GM06990 (cell line): Measurements from ENCODE around the gene MYL6.
A peak's percentile ranks its signal among the peaks of the same experiment; 100 is the strongest.
"Not testable (repeated sequence)": the region's sequence is repeated elsewhere in the genome, so short reads cannot be mapped to it uniquely, and the experiment has no call there.

ENCODE experiments used
- DNase-seq: peaks from one replicate; pipeline ENCODE4 v3.0.0-alpha.2; 2011; ENCODE audit not compliant: insufficient read length; ENCODE audit errors: extremely low read depth
- H3K27me3 ChIP-seq: replicated peaks from 2 replicates; pipeline ENCODE4 v1.6.0; 2011; ENCODE audit warnings: low read length; ENCODE audit not compliant: control insufficient read depth, insufficient read depth
- H3K36me3 ChIP-seq: 2 replicates; pipeline ENCODE4 v1.5.1; 2011; ENCODE audit warnings: low read length; ENCODE audit not compliant: control insufficient read depth, insufficient read depth
- H3K4me3 ChIP-seq: replicated peaks from 2 replicates; pipeline ENCODE4 v1.5.1; 2011; ENCODE audit warnings: low read depth, mild to moderate bottlenecking, control low read depth, low read length
- TF ChIP-seq, protein P1 (sequence below): IDR thresholded peaks from 2 replicates; pipeline ENCODE4 v1.5.1; 2011; ENCODE audit warnings: low read length, control low read depth, mild to moderate bottlenecking, inconsistent platforms; ENCODE audit not compliant: insufficient read depth, poor library complexity, severe bottlenecking

The MYL6 gene

GRCh38 chr12:56153678-56154065 lies 4.5 kb upstream of the MYL6 start:
- TF ChIP-seq, protein P1, sequence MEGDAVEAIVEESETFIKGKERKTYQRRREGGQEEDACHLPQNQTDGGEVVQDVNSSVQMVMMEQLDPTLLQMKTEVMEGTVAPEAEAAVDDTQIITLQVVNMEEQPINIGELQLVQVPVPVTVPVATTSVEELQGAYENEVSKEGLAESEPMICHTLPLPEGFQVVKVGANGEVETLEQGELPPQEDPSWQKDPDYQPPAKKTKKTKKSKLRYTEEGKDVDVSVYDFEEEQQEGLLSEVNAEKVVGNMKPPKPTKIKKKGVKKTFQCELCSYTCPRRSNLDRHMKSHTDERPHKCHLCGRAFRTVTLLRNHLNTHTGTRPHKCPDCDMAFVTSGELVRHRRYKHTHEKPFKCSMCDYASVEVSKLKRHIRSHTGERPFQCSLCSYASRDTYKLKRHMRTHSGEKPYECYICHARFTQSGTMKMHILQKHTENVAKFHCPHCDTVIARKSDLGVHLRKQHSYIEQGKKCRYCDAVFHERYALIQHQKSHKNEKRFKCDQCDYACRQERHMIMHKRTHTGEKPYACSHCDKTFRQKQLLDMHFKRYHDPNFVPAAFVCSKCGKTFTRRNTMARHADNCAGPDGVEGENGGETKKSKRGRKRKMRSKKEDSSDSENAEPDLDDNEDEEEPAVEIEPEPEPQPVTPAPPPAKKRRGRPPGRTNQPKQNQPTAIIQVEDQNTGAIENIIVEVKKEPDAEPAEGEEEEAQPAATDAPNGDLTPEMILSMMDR: no peak
- peaks cover 2% of the 10 kb centered on the region for H3K36me3 ChIP-seq
- DNase-seq: no peak
- H3K4me3 ChIP-seq: no peak overlapping the region
- no peaks in the 10 kb centered on the region for H3K27me3 ChIP-seq

GRCh38 chr12:56154246-56154771 lies 3.9 kb upstream of the MYL6 start:
- peaks cover 2% of the 10 kb centered on the region for H3K36me3 ChIP-seq
- DNase-seq: no peak
- no peaks in the 10 kb centered on the region for H3K27me3 ChIP-seq
- TF ChIP-seq, protein P1: no peak
- no peak overlapping the region for H3K4me3 ChIP-seq

GRCh38 chr12:56154818-56155217 lies 3.3 kb upstream of the MYL6 start:
- Histone ChIP-seq H3K36me3 (peaks cover 4% of the 10 kb centered on the region), H3K4me3 (no peak overlapping the region), H3K27me3 (no peaks in the 10 kb centered on the region)
- no peak for DNase-seq
- TF ChIP-seq, protein P1: no peak

GRCh38 chr12:56155256-56155845 lies 2.8 kb upstream of the MYL6 start:
- DNase-seq: no peak
- Histone ChIP-seq H3K27me3 (no peaks in the 10 kb centered on the region), H3K4me3 (no peak overlapping the region), H3K36me3 (peaks cover 10% of the 10 kb centered on the region)
- TF ChIP-seq, protein P1: no peak

DNA sequence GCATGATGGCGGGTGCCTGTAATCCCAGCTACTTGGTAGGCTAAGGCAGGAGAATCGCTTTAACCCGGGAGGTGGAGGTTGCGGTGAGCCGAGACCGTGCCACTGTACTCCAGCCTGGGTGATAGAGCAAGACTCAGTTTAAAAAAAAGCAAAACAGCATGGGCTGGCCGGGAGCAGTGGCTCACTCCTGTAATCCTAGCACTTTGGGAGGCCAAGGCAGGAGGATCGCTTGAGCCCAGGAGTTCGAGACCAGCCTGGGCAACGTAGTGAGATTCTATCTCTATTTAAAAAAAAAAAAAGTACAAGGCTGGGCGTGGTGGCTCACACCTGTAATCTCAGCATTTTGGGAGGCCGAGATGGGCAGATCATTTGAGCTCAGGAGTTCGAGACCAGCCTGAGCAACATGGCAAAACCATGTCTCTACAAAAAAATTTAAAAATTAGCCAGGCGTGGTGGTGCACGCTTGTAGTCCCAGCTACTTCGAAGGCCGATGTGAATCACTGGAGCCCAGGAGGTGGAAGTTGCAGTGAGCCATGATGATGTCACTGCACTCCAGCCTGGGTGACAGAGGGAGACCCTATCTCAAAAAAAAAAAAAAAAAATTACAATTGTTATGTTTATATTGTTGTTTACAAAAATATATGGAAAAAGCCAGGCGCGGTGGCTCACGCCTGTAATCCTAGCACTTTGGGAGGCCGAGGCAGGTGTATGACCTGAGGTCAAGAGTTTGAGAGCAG lies 1.5 kb upstream of the MYL6 start:
- H3K27me3 ChIP-seq, DNase-seq: not testable (repeated sequence)
- peaks cover 19% of the 10 kb centered on the region for H3K36me3 ChIP-seq
- peak overlapping the region; percentile 63 for H3K4me3 ChIP-seq

DNA sequence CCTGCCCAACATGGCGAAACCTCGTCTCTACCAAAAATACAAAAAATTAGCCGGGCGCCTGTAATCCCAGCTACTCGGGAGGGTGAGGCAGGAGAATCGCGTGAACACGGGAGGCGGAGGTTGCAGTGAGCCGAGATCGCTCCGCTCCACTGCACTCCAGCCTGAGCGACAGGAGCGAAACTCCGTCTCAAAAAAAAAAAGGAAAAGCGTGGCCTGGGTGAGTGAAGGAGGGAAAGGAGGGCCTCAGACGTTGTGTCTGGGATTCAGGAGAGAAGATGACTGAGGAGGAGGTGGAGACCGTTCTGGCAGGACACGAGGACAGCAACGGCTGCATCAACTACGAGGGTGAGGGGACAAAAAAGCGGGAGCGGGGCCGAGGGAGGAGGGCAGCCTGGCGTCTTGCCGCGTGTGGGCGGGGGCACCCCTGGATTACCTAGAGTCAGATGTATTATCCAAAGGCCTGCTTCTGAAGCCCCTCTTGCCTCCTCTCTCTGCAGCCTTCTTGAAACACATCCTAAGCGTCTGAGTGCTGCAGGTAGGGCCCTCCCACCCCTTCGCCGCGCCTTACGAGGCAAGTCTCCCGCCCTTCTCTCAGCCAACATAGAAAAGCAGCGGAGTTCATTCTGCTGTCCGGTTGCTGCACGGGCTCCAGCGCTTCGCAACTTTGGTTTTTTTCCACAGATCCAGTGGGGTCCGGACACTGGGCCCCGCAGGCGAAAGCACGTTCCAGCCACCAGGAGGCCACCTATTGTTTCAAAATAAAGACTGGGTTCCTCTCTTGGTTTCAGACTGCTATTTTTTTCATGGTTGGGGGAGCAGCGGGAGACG lies 744 bp upstream of the MYL6 start:
- Histone ChIP-seq H3K36me3 (peaks cover 26% of the 10 kb centered on the region), H3K27me3 (no peaks in the 10 kb centered on the region), H3K4me3 (peak overlapping the region; percentile 63)
- peak; percentile 80 for DNase-seq
- TF ChIP-seq, protein P1: peak; percentile 66
